Measurements from ENCODE around the gene PA2G4.

PA2G4 gene

GRCh38 chr12:56119361-56119796, 15.0 kb downstream of the PA2G4 start:
- no peaks in the 10 kb centered on the region for H4K20me1 ChIP-seq (ENCODE audit: insufficient read depth, low read length)
- peaks cover 14% of the 10 kb centered on the region for H3K36me3 ChIP-seq (replicated peaks; ENCODE audit: low read depth, low read length)
- peaks cover 18% of the 10 kb centered on the region for H3K4me1 ChIP-seq (ENCODE audit: low read length)
- H3K4me2 ChIP-seq (ENCODE audit: low read length), result peak overlapping the region; percentile 72
- H3K27ac ChIP-seq (ENCODE audit: low read length), result peak overlapping the region; percentile 69
- H3K4me3 ChIP-seq (ENCODE audit: low read length), result peak overlapping the region; percentile 89
- H3K9me3 ChIP-seq (ENCODE audit: insufficient read depth, low read length), result no peaks in the 10 kb centered on the region
- no peaks in the 10 kb centered on the region for H3K27me3 ChIP-seq (ENCODE audit: low read depth, low read length)
- peaks cover 21% of the 10 kb centered on the region for H3K79me2 ChIP-seq (ENCODE audit: low read length)
- H3K9ac ChIP-seq (ENCODE audit: low read length), result peak overlapping the region; percentile 76
- TF ChIP-seq CTCF (IDR thresholded peaks at IDR 0.05; ENCODE audit: low read depth, low read length), result peak; percentile 72
- TF ChIP-seq EZH2phosphoT487 (IDR thresholded peaks at IDR 0.05; ENCODE audit: low read depth), result no peak
- no peak overlapping the region for H2AFZ ChIP-seq (ENCODE audit: low read depth, low read length)

- Histone ChIP-seq H3K27ac (ENCODE audit: low read length) (no peak overlapping the region), H3K79me2 (ENCODE audit: low read length) (peaks cover 21% of the 10 kb centered on the region), H3K4me2 (ENCODE audit: low read length) (no peak overlapping the region), H3K4me1 (ENCODE audit: low read length) (peaks cover 17% of the 10 kb centered on the region), H3K36me3 (replicated peaks; ENCODE audit: low read depth, low read length) (peaks cover 14% of the 10 kb centered on the region), H3K4me3 (ENCODE audit: low read length) (no peak overlapping the region), H2AFZ (ENCODE audit: low read depth, low read length) (no peak overlapping the region), H3K9me3 (ENCODE audit: insufficient read depth, low read length) (no peaks in the 10 kb centered on the region), H4K20me1 (ENCODE audit: insufficient read depth, low read length) (no peaks in the 10 kb centered on the region), H3K27me3 (ENCODE audit: low read depth, low read length) (no peaks in the 10 kb centered on the region), H3K9ac (ENCODE audit: low read length) (no peak overlapping the region)
- TF ChIP-seq CTCF (IDR thresholded peaks at IDR 0.05; ENCODE audit: low read depth, low read length) (no peak), EZH2phosphoT487 (IDR thresholded peaks at IDR 0.05; ENCODE audit: low read depth) (no peak)
Observed at GRCh38 chr12:56120158-56120846, 15.9 kb downstream of the PA2G4 start.

- no peak overlapping the region for H3K4me2 ChIP-seq (ENCODE audit: low read length)
- H2AFZ ChIP-seq (ENCODE audit: low read depth, low read length), result no peak overlapping the region
- no peak overlapping the region for H3K27ac ChIP-seq (ENCODE audit: low read length)
- H3K79me2 ChIP-seq (ENCODE audit: low read length), result peaks cover 21% of the 10 kb centered on the region
- peaks cover 14% of the 10 kb centered on the region for H3K36me3 ChIP-seq (replicated peaks; ENCODE audit: low read depth, low read length)
- H3K9ac ChIP-seq (ENCODE audit: low read length), result no peak overlapping the region
- H3K9me3 ChIP-seq (ENCODE audit: insufficient read depth, low read length), result no peaks in the 10 kb centered on the region
- H3K27me3 ChIP-seq (ENCODE audit: low read depth, low read length), result no peaks in the 10 kb centered on the region
- H4K20me1 ChIP-seq (ENCODE audit: insufficient read depth, low read length), result no peaks in the 10 kb centered on the region
- no peak for TF ChIP-seq CTCF (IDR thresholded peaks at IDR 0.05; ENCODE audit: low read depth, low read length)
- no peak for TF ChIP-seq EZH2phosphoT487 (IDR thresholded peaks at IDR 0.05; ENCODE audit: low read depth)
- H3K4me1 ChIP-seq (ENCODE audit: low read length), result peaks cover 24% of the 10 kb centered on the region
- no peak overlapping the region for H3K4me3 ChIP-seq (ENCODE audit: low read length)
Observed at GRCh38 chr12:56121204-56121870, 17.0 kb downstream of the PA2G4 start.

DNA sequence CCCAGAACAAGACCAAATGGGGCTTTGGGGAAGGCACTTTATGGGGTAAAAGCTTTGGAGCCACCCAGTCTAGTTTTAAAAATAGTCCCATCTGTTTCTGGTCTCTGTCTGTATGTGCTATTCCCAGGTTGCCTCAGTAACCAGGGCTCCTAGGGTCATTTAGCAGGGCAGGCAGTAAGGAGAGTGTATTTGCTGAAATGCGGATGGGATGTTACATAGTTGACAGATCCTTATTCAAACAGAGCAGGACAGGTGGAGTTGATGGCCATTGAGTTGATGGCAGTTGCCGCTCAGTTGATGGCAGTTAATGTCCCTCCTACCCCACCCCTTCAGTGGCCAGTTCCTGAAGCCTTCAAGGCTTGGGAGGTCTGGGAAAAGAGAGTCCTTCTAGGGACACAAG, 18.3 kb downstream of the PA2G4 start:
- Histone ChIP-seq H3K4me3 (ENCODE audit: low read length) (no peak overlapping the region), H3K9ac (ENCODE audit: low read length) (no peak overlapping the region), H3K27ac (ENCODE audit: low read length) (no peak overlapping the region), H3K9me3 (ENCODE audit: insufficient read depth, low read length) (no peaks in the 10 kb centered on the region), H3K4me2 (ENCODE audit: low read length) (no peak overlapping the region), H3K36me3 (replicated peaks; ENCODE audit: low read depth, low read length) (peaks cover 6% of the 10 kb centered on the region), H3K4me1 (ENCODE audit: low read length) (peaks cover 37% of the 10 kb centered on the region), H3K79me2 (ENCODE audit: low read length) (peaks cover 9% of the 10 kb centered on the region), H2AFZ (ENCODE audit: low read depth, low read length) (no peak overlapping the region), H4K20me1 (ENCODE audit: insufficient read depth, low read length) (no peaks in the 10 kb centered on the region), H3K27me3 (ENCODE audit: low read depth, low read length) (no peaks in the 10 kb centered on the region)
- TF ChIP-seq EZH2phosphoT487 (IDR thresholded peaks at IDR 0.05; ENCODE audit: low read depth) (no peak), CTCF (IDR thresholded peaks at IDR 0.05; ENCODE audit: low read depth, low read length) (no peak)

Data from OCI-LY3 (cell line).